ENCODE data around the gene SPOCK1.

Gene SPOCK1

DNA sequence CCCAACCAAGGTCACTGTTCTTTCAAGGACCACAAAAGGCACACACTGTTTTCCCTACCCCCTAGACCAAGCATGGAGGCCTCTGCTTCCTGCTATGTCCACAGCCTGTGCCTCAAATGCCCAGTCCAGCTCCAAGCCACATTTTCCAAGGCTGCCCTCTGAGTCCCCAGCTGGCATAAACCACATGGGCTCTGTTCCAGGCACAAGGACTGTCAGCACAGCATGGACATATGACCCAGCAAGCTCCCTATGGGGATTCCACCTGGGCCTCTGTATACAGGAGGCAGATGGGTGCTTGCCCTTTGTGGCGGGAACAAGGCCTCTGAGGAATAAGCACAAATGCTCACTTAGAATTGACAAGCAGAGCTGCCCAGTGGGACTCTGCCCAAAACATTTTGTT is 115.2 kb downstream of the SPOCK1 start:
- TF ChIP-seq, protein P1, sequence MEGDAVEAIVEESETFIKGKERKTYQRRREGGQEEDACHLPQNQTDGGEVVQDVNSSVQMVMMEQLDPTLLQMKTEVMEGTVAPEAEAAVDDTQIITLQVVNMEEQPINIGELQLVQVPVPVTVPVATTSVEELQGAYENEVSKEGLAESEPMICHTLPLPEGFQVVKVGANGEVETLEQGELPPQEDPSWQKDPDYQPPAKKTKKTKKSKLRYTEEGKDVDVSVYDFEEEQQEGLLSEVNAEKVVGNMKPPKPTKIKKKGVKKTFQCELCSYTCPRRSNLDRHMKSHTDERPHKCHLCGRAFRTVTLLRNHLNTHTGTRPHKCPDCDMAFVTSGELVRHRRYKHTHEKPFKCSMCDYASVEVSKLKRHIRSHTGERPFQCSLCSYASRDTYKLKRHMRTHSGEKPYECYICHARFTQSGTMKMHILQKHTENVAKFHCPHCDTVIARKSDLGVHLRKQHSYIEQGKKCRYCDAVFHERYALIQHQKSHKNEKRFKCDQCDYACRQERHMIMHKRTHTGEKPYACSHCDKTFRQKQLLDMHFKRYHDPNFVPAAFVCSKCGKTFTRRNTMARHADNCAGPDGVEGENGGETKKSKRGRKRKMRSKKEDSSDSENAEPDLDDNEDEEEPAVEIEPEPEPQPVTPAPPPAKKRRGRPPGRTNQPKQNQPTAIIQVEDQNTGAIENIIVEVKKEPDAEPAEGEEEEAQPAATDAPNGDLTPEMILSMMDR (IDR thresholded peaks at IDR 0.05; ENCODE audit: control insufficient read depth, extremely low read depth, insufficient read depth), result no peak
- H3K4me3 ChIP-seq (ENCODE audit: low read depth, low read length), result no peak overlapping the region
- no peak for DNase-seq (ENCODE audit: low read depth)

DNA sequence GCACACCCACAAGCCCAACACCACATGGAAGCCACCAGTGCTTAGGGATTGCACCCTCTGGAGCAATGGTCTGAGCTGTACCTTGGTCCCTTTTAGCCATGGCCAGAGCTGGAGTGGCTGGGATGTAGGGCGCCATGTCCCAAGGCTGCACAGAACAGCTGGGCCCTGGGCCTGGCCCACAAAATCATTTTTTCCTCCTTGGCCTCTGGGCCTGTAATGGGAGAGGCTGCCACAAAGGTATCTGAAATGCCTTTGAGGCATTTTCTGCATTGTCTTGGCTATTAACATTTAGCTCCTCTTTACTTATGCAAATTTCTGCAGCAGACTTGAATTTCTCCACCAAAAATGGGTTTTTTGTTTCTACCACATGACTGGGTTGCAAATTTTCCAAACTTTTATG is 117.6 kb downstream of the SPOCK1 start:
- H3K4me3 ChIP-seq (ENCODE audit: low read depth, low read length), result no peak overlapping the region
- TF ChIP-seq, protein P1 (IDR thresholded peaks at IDR 0.05; ENCODE audit: control insufficient read depth, extremely low read depth, insufficient read depth), result no peak
- DNase-seq (ENCODE audit: low read depth), result no peak

DNA sequence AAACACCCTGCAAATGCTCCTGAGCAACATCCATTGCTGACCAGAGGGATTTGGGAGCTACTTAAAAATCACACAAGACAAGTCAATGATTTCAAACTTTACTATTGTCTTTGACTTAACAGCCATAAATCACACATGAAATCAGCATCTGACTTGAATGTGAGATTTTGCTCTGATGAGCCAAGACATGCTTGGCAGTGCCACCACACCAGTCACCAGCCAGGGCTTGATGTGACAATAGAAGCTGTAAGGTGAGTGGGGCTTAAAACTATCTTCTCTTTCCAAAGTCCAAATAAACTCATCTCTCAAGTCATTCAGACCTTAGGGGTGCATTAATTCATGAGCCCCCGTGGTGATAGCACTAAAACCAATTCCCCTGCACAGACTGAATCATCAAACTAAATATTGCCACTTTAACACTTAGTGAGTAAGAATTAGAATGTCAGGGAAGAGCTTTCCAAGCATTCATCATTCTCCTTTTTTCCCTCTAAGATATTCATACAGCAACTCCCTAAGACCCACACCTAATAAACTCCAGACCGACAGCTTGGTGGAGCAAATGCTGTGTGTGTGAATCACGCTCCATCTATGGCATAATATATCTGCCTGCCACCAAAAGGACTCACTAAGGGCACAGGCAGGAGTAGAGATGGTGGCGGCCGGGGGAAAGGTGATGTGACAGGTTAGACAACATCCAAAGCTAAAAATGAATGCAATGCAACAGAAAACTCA is 119.4 kb downstream of the SPOCK1 start:
- no peak overlapping the region for H3K4me3 ChIP-seq (ENCODE audit: low read depth, low read length)
- DNase-seq (ENCODE audit: low read depth), result no peak
- TF ChIP-seq, protein P1 (IDR thresholded peaks at IDR 0.05; ENCODE audit: control insufficient read depth, extremely low read depth, insufficient read depth), result no peak

DNA sequence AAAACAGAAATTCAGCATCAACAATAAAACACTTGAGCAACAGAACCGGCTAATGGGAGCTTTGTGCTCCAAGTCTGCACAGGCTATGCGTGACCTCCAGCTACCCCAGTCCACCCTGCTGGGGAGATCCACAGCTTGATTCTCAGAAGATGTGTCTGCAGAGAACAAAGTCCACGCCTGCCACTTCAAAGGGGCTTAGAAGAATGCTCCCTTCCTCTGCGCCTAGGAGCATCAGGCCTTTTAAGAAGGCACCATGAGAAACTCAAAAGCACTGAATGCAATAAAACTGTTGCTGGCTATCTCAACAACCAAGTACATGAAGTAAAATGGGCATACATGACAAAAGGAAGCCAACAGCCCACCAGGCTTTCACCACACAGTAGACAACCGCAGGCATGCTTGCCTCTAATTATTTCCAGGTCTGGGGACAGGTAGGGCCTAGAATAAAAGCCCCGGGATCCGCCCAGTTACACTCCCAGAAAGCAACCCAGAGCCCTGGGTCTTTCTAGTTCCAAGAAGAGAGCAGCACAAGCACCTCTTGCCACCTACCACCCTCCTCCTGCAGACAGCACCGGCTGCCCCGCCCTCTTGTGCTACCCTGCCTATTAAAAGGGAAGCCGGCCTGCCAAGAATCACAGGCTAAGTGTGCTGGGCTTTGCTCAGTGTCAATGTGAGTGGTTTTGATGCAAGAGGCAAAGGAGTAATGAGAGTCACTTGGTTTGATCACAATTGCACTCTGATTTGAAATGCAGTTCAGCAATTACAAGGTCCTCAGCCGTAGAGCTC is 123.2 kb downstream of the SPOCK1 start:
- no peak for DNase-seq (ENCODE audit: low read depth)
- TF ChIP-seq, protein P1 (IDR thresholded peaks at IDR 0.05; ENCODE audit: control insufficient read depth, extremely low read depth, insufficient read depth), result no peak
- no peak overlapping the region for H3K4me3 ChIP-seq (ENCODE audit: low read depth, low read length)

DNA sequence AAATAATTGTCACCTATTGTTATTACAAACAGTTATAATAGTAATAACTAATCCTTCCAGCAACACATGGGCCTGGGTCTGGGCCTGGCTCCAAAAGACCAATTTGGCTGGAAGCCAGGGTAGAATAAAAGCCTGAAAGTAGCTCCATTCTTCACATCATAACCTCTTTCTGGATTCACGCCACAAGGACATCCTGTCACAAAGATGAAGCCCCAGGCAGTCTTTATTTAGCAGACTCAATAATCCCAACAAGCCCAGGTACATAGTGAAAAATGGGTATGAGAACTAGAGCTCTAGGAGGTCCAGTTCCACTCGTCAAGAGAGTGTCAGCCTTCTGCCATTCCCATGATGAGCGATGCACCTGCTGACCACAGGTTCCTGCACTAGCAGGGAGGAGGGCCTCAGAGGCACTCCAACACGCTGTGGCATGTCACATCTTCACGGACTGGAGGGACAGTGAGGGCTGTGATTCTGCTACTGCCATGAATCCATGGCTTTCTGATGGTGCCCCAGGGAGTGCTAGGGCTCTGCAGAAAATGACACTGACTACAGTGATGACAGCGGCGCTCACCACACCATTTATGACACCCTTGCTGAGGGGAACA is 124.9 kb downstream of the SPOCK1 start:
- no peak overlapping the region for H3K4me3 ChIP-seq (ENCODE audit: low read depth, low read length)
- DNase-seq (ENCODE audit: low read depth), result no peak
- TF ChIP-seq, protein P1 (IDR thresholded peaks at IDR 0.05; ENCODE audit: control insufficient read depth, extremely low read depth, insufficient read depth), result no peak

DNA sequence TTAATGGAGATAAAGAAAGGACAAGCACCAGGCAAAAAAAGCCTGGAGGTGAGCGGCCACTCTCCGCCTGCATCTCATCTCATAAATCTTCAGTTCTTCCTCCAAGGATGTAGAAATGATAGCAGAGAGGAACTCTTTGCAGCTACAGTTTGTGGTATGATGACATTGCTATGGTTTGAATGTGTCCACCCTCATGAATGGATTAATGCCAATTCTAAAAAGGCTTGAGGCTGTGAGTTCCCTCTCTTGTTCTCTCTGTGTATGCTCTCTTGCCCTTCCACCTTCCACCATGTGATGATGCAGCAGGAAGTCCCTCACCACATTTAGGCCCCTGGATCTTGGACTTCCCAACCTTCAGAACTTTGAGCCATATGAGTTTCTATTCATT is 126.4 kb downstream of the SPOCK1 start:
- no peak overlapping the region for H3K4me3 ChIP-seq (ENCODE audit: low read depth, low read length)
- TF ChIP-seq, protein P1 (IDR thresholded peaks at IDR 0.05; ENCODE audit: control insufficient read depth, extremely low read depth, insufficient read depth), result no peak
- no peak for DNase-seq (ENCODE audit: low read depth)
